Esophagus muscularis mucosa (tissue), 4 donors: Measurements from ENCODE around the gene LMF1. TPM values are rescaled to one million over a fixed set of nuclear protein-coding genes. Genes with fewer than 3 reads are reported as not detected.

Experiments
- DNase-seq: peaks from one replicate; pipeline ENCODE4 v3.0.0-alpha.2; 2017; ENCODE audit errors: extremely low spot score
- H3K27ac ChIP-seq, 4 donors: fragments of 200-600 bp; sonication (generic); replicated peaks in 1 of 4; 1 replicate in 3 of 4; 2 replicates in 1 of 4; pipeline ENCODE4 v1.5.1; 2016 to 2019; ENCODE audit warnings: mild to moderate bottlenecking in 1 of 4
- H3K27me3 ChIP-seq, 4 donors: fragments of 200-600 bp; sonication (generic); one replicate each; pipeline versions ENCODE4 v1.5.1 to v1.6.0; 2016 to 2019
- H3K36me3 ChIP-seq, 4 donors: fragments of 200-600 bp; sonication (generic); one replicate each; pipeline ENCODE4 v1.5.1; 2016 to 2019
- H3K4me1 ChIP-seq, 4 donors: fragments of 200-600 bp; sonication (generic); one replicate each; pipeline ENCODE4 v1.5.1; 2016 to 2019
- H3K4me3 ChIP-seq, 4 donors: fragments of 200-600 bp; sonication (generic); 1 replicate in 2 of 4; 2 replicates in 2 of 4; pipeline ENCODE4 v1.5.1; 2016 to 2019; ENCODE audit warnings: mild to moderate bottlenecking in 4 of 4, moderate library complexity in 1 of 4
- H3K9me3 ChIP-seq, 4 donors: fragments of 200-600 bp; sonication (generic); 1 replicate in 3 of 4; 2 replicates in 1 of 4; pipeline ENCODE4 v1.5.1; 2016 to 2019
- CTCF ChIP-seq, 3 experiments: fragments of 200-600 bp in 2 of 3; fragments of 450-650 bp in 1 of 3; sonication (generic) in 2 of 3; IDR thresholded peaks; one replicate each; pipeline ENCODE4 v1.5.1; 2017 to 2019; ENCODE audit warnings: antibody characterized with exemption in 3 of 3, mild to moderate bottlenecking in 2 of 3, moderate library complexity in 1 of 3
- EP300 ChIP-seq: sonication (generic); formaldehyde crosslinking; IDR thresholded peaks from one replicate; pipeline ENCODE4 v1.6.1; 2017; ENCODE audit warnings: antibody characterized with exemption
- POLR2A ChIP-seq: fragments of 450-650 bp; IDR thresholded peaks from one replicate; pipeline ENCODE4 v1.6.1; 2017; ENCODE audit warnings: antibody characterized with exemption, moderate library complexity, mild to moderate bottlenecking, low read depth
- POLR2AphosphoS5 ChIP-seq, 2 donors: sonication (generic); formaldehyde crosslinking; IDR thresholded peaks; one replicate each; pipeline ENCODE4 v1.6.1; 2017; ENCODE audit warnings: antibody characterized with exemption in 2 of 2
- WGBS: methylation state at CpG from one replicate; pipeline ENCODE4 v1.1.5; 2018; 5-methylcytosine and 5-hydroxymethylcytosine counted together
- intact Hi-C: fragments of 100-400 bp; cut with DNase I; formaldehyde crosslinking; loops from one replicate; pipeline ENCODE4 v1.15.1; 2023
- total RNA-seq, 4 donors: library from RNA; depleted of rRNA; stranded (reverse); fragments of >200 nt; gene quantifications; one replicate each; pipeline versions ENCODE4 v1.1.0 to v1.2.1, GENCODE V29; 2016

Gene LMF1
- total RNA-seq, 4 donors from 2014 or later: 14.5 to 32.0 (median 23.8) TPM

GRCh38 chr16:937311-937710 lies 33.5 kb downstream of the LMF1 start:
- Histone ChIP-seq H3K27me3 (no peaks in the 10 kb centered on the region), H3K9me3 (peaks cover 0 to 11% (median under 1%) of the 10 kb centered on the region in 4 donors), H3K36me3 (peaks cover 3 to 58% (median 35%) of the 10 kb centered on the region in 4 donors), H3K27ac (no peak overlapping the region), H3K4me3 (no peak overlapping the region), H3K4me1 (no peaks in the 10 kb centered on the region)
- no peak for TF ChIP-seq CTCF (IDR thresholded peaks at IDR 0.05)
- TF ChIP-seq POLR2A: no peak
- no peak for TF ChIP-seq EP300
- no peak for TF ChIP-seq POLR2AphosphoS5 (IDR thresholded peaks at IDR 0.05)
- no peak for DNase-seq
- intact Hi-C loops: no loop called here
- WGBS: 85% methylated on average over 7 of the region's 8 CpGs

- DNase-seq: no peak
- no peaks in the 10 kb centered on the region for H3K27me3 ChIP-seq
- H3K4me3 ChIP-seq: no peak overlapping the region
- no peak for TF ChIP-seq POLR2A
- no peak for TF ChIP-seq POLR2AphosphoS5 (IDR thresholded peaks at IDR 0.05)
- TF ChIP-seq CTCF (IDR thresholded peaks at IDR 0.05): no peak
- no peak for TF ChIP-seq EP300
- WGBS: 85% methylated on average over 11 of the region's 11 CpGs
- intact Hi-C loops: no loop called here
- H3K9me3 ChIP-seq: no peaks in the 10 kb centered on the region
- H3K4me1 ChIP-seq: no peaks in the 10 kb centered on the region
- H3K36me3 ChIP-seq: peaks cover 10 to 66% (median 38%) of the 10 kb centered on the region in 4 donors
- no peak overlapping the region for H3K27ac ChIP-seq
Observed at GRCh38 chr16:935684-936083, 35.1 kb downstream of the LMF1 start.

- no peaks in the 10 kb centered on the region for H3K4me1 ChIP-seq
- H3K27ac ChIP-seq: no peak overlapping the region
- 95% methylated on average over 10 of the region's 10 CpGs for WGBS
- H3K27me3 ChIP-seq: no peaks in the 10 kb centered on the region
- no peaks in the 10 kb centered on the region for H3K9me3 ChIP-seq
- peaks cover 23 to 67% (median 39%) of the 10 kb centered on the region in 4 donors for H3K36me3 ChIP-seq
- intact Hi-C loops: no loop called here
- TF ChIP-seq POLR2A (no peak), EP300 (no peak), POLR2AphosphoS5 (IDR thresholded peaks at IDR 0.05) (no peak), CTCF (IDR thresholded peaks at IDR 0.05) (no peak)
- no peak for DNase-seq
- no peak overlapping the region for H3K4me3 ChIP-seq
Observed at GRCh38 chr16:934178-934577, 36.6 kb downstream of the LMF1 start.

GRCh38 chr16:933581-933980 lies 37.2 kb downstream of the LMF1 start:
- TF ChIP-seq CTCF (IDR thresholded peaks at IDR 0.05): no peak
- no peak for TF ChIP-seq POLR2A
- no peak for TF ChIP-seq POLR2AphosphoS5 (IDR thresholded peaks at IDR 0.05)
- TF ChIP-seq EP300: no peak
- no peaks in the 10 kb centered on the region for H3K9me3 ChIP-seq
- no peak for DNase-seq
- H3K4me3 ChIP-seq: no peak overlapping the region
- H3K4me1 ChIP-seq: no peaks in the 10 kb centered on the region
- WGBS: 93% methylated on average over 14 of the region's 15 CpGs
- H3K27ac ChIP-seq: no peak overlapping the region
- intact Hi-C loops: no loop called here
- H3K36me3 ChIP-seq: peaks cover 23 to 66% (median 41%) of the 10 kb centered on the region in 4 donors
- no peaks in the 10 kb centered on the region for H3K27me3 ChIP-seq

- Histone ChIP-seq H3K9me3 (no peaks in the 10 kb centered on the region), H3K27ac (no peak overlapping the region), H3K4me1 (no peaks in the 10 kb centered on the region), H3K4me3 (no peak overlapping the region), H3K27me3 (no peaks in the 10 kb centered on the region), H3K36me3 (peaks cover 23 to 64% (median 41%) of the 10 kb centered on the region in 4 donors)
- TF ChIP-seq CTCF (IDR thresholded peaks at IDR 0.05): no peak
- no peak for TF ChIP-seq POLR2AphosphoS5 (IDR thresholded peaks at IDR 0.05)
- TF ChIP-seq POLR2A: no peak
- TF ChIP-seq EP300: no peak
- WGBS: 93% methylated on average over 21 of the region's 21 CpGs
- intact Hi-C loops: no loop called here
- no peak for DNase-seq
Observed at GRCh38 chr16:932831-933330, 37.9 kb downstream of the LMF1 start.
